ENCODE data around the gene LRRC71.

GRCh38 chr1:156922986-156923669 lies 2.7 kb downstream of the LRRC71 start:
- TF ChIP-seq POLR2A (IDR thresholded peaks at IDR 0.05; ENCODE audit: low read length): no peak
- TF ChIP-seq GATA1 (IDR thresholded peaks at IDR 0.05; ENCODE audit: low read depth, low read length): no peak

Measured in erythroblast (primary cell).